ENCODE data around the gene IFI27L2. TPM values are rescaled to one million over a fixed set of nuclear protein-coding genes. Genes with fewer than 3 reads are reported as not detected.
"Not testable (repeated sequence)": the region's sequence is repeated elsewhere in the genome, so short reads cannot be mapped to it uniquely, and the experiment has no call there.

The IFI27L2 gene
- total RNA-seq, 3 donors from 2014 or later (not counting 1 experiment from before 2014, with no cell fraction given), result 36.3 to 55.1 (median 39.8) TPM

- Mint-ChIP-seq H3K27me3 (ENCODE audit: low read depth in 2 of 2) (peaks cover 13 to 27% of the 10 kb centered on the region in 2 donors), H3K27ac (no peak overlapping the region), H3K4me3 (no peak overlapping the region), H3K4me1 (peaks cover 10 to 13% of the 10 kb centered on the region in 2 donors), H3K36me3 (no peaks in the 10 kb centered on the region), H3K9me3 (no peaks in the 10 kb centered on the region)
- no peak for TF ChIP-seq CTCF (IDR thresholded peaks at IDR 0.05)
- 26% methylated on average over 8 of the region's 10 CpGs for WGBS (ENCODE audit: insufficient coverage)
- Histone ChIP-seq H3K27me3 (ENCODE audit: control insufficient read depth, insufficient read depth, low read length) (no peaks in the 10 kb centered on the region), H3K4me1 (ENCODE audit: control insufficient read depth, insufficient read depth, low read length) (peaks cover 3% of the 10 kb centered on the region), H3K27ac (ENCODE audit: low read length) (no peak overlapping the region), H3K4me3 (ENCODE audit: low read length) (no peak overlapping the region), H3K9me3 (ENCODE audit: control insufficient read depth, insufficient read depth, low read length) (no peaks in the 10 kb centered on the region), H3K36me3 (ENCODE audit: control insufficient read depth, insufficient read depth, low read length) (no peaks in the 10 kb centered on the region)
- DNase-seq (peak in 1 of 2 donors; percentile 46), ATAC-seq (peak in 2 of 3 donors; percentile 46 to 61)
- intact Hi-C loops (cut with micrococcal nuclease), result no loop called here
Observed at GRCh38 chr14:94158239-94158883, 29.0 kb upstream of the IFI27L2 start.

- no peak for DNase-seq
- intact Hi-C loops (cut with micrococcal nuclease), result no loop called here
- no peak overlapping the region for H3K27ac Mint-ChIP-seq
Observed at GRCh38 chr14:94157197-94157596, 27.8 kb upstream of the IFI27L2 start.

GRCh38 chr14:94156143-94156542 is 26.7 kb upstream of the IFI27L2 start:
- DNase-seq; H3K4me1 ChIP-seq (ENCODE audit: control insufficient read depth, insufficient read depth, low read length); H3K4me3 ChIP-seq (ENCODE audit: low read length); H3K36me3 ChIP-seq (ENCODE audit: control insufficient read depth, insufficient read depth, low read length); H3K36me3 Mint-ChIP-seq; intact Hi-C loops (cut with micrococcal nuclease); H3K9me3 Mint-ChIP-seq; H3K4me3 Mint-ChIP-seq; H3K9me3 ChIP-seq (ENCODE audit: control insufficient read depth, insufficient read depth, low read length); H3K27ac ChIP-seq (ENCODE audit: low read length); ATAC-seq; H3K27ac Mint-ChIP-seq; H3K27me3 ChIP-seq (ENCODE audit: control insufficient read depth, insufficient read depth, low read length): not testable (repeated sequence)
- no CpG with 5 or more reads among the region's 1 CpG for WGBS (ENCODE audit: insufficient coverage)
- H3K4me1 Mint-ChIP-seq, result peaks cover 9 to 10% of the 10 kb centered on the region in 2 donors
- H3K27me3 Mint-ChIP-seq (ENCODE audit: low read depth in 2 of 2), result peaks cover 21 to 23% of the 10 kb centered on the region in 2 donors

More at GRCh38 chr14:94157197-94157596, 27.8 kb upstream of the IFI27L2 start:
- H3K4me3 ChIP-seq (ENCODE audit: low read length), result no peak overlapping the region
- Mint-ChIP-seq H3K4me1 (peaks cover 10 to 13% of the 10 kb centered on the region in 2 donors), H3K9me3 (no peaks in the 10 kb centered on the region), H3K36me3 (no peaks in the 10 kb centered on the region), H3K27me3 (ENCODE audit: low read depth in 2 of 2) (peaks cover 19 to 21% of the 10 kb centered on the region in 2 donors), H3K4me3 (no peak overlapping the region)
- no peaks in the 10 kb centered on the region for H3K36me3 ChIP-seq (ENCODE audit: control insufficient read depth, insufficient read depth, low read length)
- no peak overlapping the region for H3K27ac ChIP-seq (ENCODE audit: low read length)
- ATAC-seq, result no peak
- H3K27me3 ChIP-seq (ENCODE audit: control insufficient read depth, insufficient read depth, low read length), result peaks cover 5% of the 10 kb centered on the region
- H3K9me3 ChIP-seq (ENCODE audit: control insufficient read depth, insufficient read depth, low read length), result no peaks in the 10 kb centered on the region
- no peak for TF ChIP-seq CTCF (IDR thresholded peaks at IDR 0.05)
- H3K4me1 ChIP-seq (ENCODE audit: control insufficient read depth, insufficient read depth, low read length), result peaks cover 3% of the 10 kb centered on the region

GRCh38 chr14:94153750-94154342 is 24.4 kb upstream of the IFI27L2 start:
- H3K9me3 Mint-ChIP-seq, result no peaks in the 10 kb centered on the region
- Histone ChIP-seq H3K9me3 (ENCODE audit: control insufficient read depth, insufficient read depth, low read length) (no peaks in the 10 kb centered on the region), H3K4me3 (ENCODE audit: low read length) (no peak overlapping the region), H3K36me3 (ENCODE audit: control insufficient read depth, insufficient read depth, low read length) (no peaks in the 10 kb centered on the region), H3K27me3 (ENCODE audit: control insufficient read depth, insufficient read depth, low read length) (peaks cover 5% of the 10 kb centered on the region), H3K4me1 (ENCODE audit: control insufficient read depth, insufficient read depth, low read length) (peaks cover 3% of the 10 kb centered on the region), H3K27ac (ENCODE audit: low read length) (no peak overlapping the region)
- H3K36me3 Mint-ChIP-seq, result no peaks in the 10 kb centered on the region
- DNase-seq (no peak), ATAC-seq (no peak)
- 83% methylated on average over 6 of the region's 6 CpGs for WGBS (ENCODE audit: insufficient coverage)
- peaks cover 9 to 10% of the 10 kb centered on the region in 2 donors for H3K4me1 Mint-ChIP-seq
- no peak overlapping the region for H3K4me3 Mint-ChIP-seq
- H3K27ac Mint-ChIP-seq, result no peak overlapping the region
- peaks cover 16 to 26% of the 10 kb centered on the region in 2 donors for H3K27me3 Mint-ChIP-seq (ENCODE audit: low read depth in 2 of 2)
- no peak for TF ChIP-seq CTCF (IDR thresholded peaks at IDR 0.05)
- intact Hi-C loops (cut with micrococcal nuclease), result no loop called here

All from natural killer cell (primary cell).